HG02884 (cell line): ENCODE measurements around the gene RUNX1.
"Not testable (repeated sequence)": the region's sequence is repeated elsewhere in the genome, so short reads cannot be mapped to it uniquely, and the experiment has no call there.

ENCODE experiments used
- ATAC-seq: cut with Tn5 transposase; IDR thresholded peaks from one replicate; pipeline ENCODE4 v1.9.1; 2021; ENCODE audit warnings: mild to moderate bottlenecking, moderate library complexity; ENCODE audit not compliant: unreplicated experiment

Gene RUNX1

GRCh38 chr21:34994766-34995631 is 54.1 kb downstream of the RUNX1 start:
- ATAC-seq, result no peak

- not testable (repeated sequence) for ATAC-seq
Measured at GRCh38 chr21:34993521-34993921, 55.6 kb downstream of the RUNX1 start.

GRCh38 chr21:34992736-34993398 is 56.2 kb downstream of the RUNX1 start:
- ATAC-seq, result no peak

GRCh38 chr21:34992180-34992579 is 56.9 kb downstream of the RUNX1 start:
- ATAC-seq, result no peak

- no peak for ATAC-seq
Measured at GRCh38 chr21:34991366-34991957, 57.6 kb downstream of the RUNX1 start.

DNA sequence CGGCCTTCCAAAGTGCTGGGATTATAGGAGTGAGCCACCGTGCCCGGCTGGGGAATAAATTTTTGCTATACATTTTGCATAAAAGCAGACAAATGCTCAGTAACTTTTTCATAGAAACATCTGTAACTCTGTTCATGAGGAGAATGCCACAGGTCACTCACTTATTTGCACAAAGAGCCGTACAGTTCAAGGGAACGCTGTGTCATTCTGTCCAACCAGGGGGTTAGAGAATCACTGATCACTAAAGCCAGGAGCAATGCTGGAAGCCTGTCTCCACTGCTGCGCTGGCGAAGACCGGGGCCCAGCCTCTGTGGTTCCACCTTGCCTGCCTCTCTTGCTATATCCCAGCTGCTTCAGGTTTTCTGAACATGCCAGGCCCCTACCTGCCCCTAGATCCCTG is 58.3 kb downstream of the RUNX1 start:
- ATAC-seq, result no peak

DNA sequence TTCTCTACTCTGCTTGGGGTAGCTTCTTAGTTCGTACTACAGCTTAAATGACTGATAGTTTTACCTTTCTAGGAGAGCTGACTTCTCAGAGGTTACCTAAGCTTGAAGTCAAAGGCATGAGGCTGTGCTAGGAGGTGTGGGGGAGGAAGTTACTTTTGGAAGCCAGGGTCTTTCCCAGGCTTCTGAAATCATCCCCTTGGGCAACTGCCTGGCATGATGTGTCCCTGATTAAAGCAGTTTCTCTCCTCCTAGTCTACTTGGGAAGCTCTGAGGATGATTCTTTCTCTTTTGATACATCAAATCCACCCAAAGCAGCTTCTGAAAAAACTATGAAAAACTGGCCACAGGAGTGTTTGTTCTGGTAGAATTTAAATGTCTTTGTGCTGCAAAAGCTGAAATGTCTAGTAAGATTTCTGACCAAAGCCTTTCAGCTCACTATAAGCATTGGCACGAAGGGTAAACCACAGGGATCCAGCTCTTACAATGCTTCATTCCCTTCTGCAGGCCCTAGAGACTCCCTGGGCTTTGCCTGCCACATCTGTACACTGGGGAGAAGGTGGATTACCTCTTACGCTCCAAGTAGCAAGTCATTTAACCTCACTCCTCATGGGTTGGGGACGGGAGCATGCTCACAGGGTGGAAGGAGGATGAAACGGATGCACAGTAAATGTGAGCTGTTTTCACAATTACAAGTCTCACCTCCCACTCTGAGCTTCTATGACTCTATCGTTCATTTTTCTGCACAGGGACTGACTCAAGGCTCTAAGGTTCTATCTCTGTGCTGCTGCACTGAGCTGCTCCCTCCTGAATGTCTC is 59.6 kb downstream of the RUNX1 start:
- no peak for ATAC-seq

DNA sequence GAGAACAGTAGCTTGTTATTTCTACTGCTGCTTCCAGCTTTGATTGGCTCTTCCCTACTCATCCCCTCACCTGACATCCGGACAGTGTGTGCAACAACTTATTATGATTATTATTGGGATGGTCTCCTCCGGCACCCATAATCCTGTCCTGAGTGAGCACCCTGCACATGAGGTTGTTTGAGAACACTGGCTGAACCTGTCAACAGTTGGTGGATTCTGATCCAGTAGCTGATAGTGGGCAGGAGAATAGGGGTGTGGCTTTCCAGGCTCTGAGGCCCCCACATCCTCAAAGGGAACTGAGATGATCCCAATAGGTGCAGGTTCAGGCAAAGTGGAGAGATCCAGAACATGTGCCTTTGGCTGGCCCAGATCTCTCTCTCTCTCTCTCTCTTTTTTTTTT is 60.5 kb downstream of the RUNX1 start:
- no peak for ATAC-seq

- no peak for ATAC-seq
Measured at GRCh38 chr21:34988139-34988538, 61.0 kb downstream of the RUNX1 start.

GRCh38 chr21:34987501-34988072 is 61.5 kb downstream of the RUNX1 start:
- no peak for ATAC-seq

GRCh38 chr21:34986561-34987500 is 62.3 kb downstream of the RUNX1 start:
- ATAC-seq, result no peak

- no peak for ATAC-seq
Measured at GRCh38 chr21:34984356-34985058, 64.6 kb downstream of the RUNX1 start.

- no peak for ATAC-seq
Measured at GRCh38 chr21:34983680-34984086, 65.4 kb downstream of the RUNX1 start.

DNA sequence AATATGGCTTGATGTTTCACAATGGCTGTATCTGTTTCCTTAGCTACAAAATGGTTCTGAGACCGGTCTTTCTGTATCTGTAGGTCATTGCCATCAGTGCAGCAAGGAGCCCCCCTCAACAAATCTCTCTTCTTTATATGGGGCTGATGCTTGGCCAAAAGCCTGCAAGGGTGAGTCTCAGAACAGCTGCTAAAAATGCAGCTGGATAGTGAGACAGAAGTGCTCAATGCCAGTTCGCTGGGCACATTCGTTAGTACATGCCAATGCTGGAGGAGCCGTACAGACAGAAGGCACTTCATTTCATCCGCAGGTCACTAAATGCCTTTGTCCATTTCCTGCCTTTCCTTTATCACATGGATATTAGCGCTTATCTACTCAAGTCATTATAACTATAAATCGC is 67.3 kb downstream of the RUNX1 start:
- no peak for ATAC-seq

GRCh38 chr21:34980423-34981115 is 68.5 kb downstream of the RUNX1 start:
- no peak for ATAC-seq

DNA sequence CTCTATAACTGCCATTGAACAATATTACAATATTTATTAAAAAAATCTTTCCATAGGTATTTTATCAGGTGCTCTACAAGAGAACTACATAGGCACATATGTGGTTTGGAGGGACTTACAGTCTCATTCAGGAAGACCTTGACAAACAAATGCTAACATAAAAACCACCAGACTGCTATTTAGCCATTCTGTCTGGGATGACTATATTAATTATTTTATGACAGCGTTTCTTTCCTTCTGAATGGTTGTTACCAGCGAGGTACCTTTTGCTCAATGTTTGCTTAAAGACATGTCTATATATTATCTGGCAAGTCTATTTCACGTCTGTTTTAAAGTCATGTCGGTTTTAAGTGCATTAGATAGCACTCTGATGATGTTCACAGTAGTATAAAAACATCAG is 69.7 kb downstream of the RUNX1 start:
- no peak for ATAC-seq

- no peak for ATAC-seq
Measured at GRCh38 chr21:34977333-34977732, 71.8 kb downstream of the RUNX1 start.

GRCh38 chr21:34974162-34974981 is 74.7 kb downstream of the RUNX1 start:
- ATAC-seq, result peak; percentile 78
